Adipocyte (in vitro differentiated cells): Measurements from ENCODE around the gene CUBN.
"Not testable (repeated sequence)": the region's sequence is repeated elsewhere in the genome, so short reads cannot be mapped to it uniquely, and the experiment has no call there.

Experiments
- DNase-seq: peaks from one replicate; pipeline ENCODE4 v3.0.0-alpha.2; 2015; ENCODE audit warnings: low read depth
- H3K27me3 ChIP-seq: replicated peaks from 2 replicates; pipeline ENCODE4 v1.7.0; 2013; ENCODE audit warnings: mild to moderate bottlenecking, low read length, moderate library complexity; ENCODE audit not compliant: control insufficient read depth, insufficient read depth
- H3K36me3 ChIP-seq: 2 replicates; pipeline ENCODE4 v1.7.0; 2013; ENCODE audit warnings: low read length, mild to moderate bottlenecking, moderate library complexity; ENCODE audit not compliant: control insufficient read depth, insufficient read depth, severe bottlenecking
- H3K4me1 ChIP-seq: 2 replicates; pipeline ENCODE4 v1.7.0; 2013; ENCODE audit warnings: mild to moderate bottlenecking, low read length, moderate library complexity; ENCODE audit not compliant: control insufficient read depth, insufficient read depth
- H3K4me3 ChIP-seq: 2 replicates; pipeline ENCODE4 v1.7.0; 2013; ENCODE audit warnings: mild to moderate bottlenecking, low read length, moderate library complexity
- H3K9ac ChIP-seq: 2 replicates; pipeline ENCODE4 v1.7.0; 2013; ENCODE audit warnings: mild to moderate bottlenecking, low read length, moderate library complexity
- H3K9me3 ChIP-seq: 2 replicates; pipeline ENCODE4 v1.7.0; 2013; ENCODE audit warnings: mild to moderate bottlenecking, low read length, moderate library complexity; ENCODE audit not compliant: control insufficient read depth

CUBN gene

DNA sequence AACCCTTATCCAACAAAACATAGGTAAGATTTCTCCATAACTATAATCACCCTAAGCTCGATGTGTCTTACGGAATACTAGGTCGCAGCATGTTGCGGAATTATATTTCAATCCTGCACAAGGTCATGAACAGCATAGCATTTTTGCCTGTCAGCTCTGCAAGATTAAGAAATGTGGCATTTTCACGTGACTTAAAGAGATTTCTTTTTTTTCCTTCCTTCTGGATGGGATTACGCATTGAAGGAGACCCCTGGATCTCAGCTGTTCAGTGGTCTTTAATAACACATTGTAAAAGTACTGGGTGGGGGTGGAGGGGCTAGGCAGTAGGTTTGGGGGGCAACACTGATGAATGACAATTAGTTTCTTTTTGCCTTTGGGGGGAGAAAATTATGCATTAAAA is 106.7 kb downstream of the CUBN start:
- H3K36me3 ChIP-seq = no peaks in the 10 kb centered on the region
- peak overlapping the region; percentile 79 for H3K9ac ChIP-seq
- no peaks in the 10 kb centered on the region for H3K27me3 ChIP-seq
- H3K4me3 ChIP-seq = peak overlapping the region; percentile 75
- H3K4me1 ChIP-seq = peaks cover 56% of the 10 kb centered on the region
- no peak for DNase-seq
- no peaks in the 10 kb centered on the region for H3K9me3 ChIP-seq

DNA sequence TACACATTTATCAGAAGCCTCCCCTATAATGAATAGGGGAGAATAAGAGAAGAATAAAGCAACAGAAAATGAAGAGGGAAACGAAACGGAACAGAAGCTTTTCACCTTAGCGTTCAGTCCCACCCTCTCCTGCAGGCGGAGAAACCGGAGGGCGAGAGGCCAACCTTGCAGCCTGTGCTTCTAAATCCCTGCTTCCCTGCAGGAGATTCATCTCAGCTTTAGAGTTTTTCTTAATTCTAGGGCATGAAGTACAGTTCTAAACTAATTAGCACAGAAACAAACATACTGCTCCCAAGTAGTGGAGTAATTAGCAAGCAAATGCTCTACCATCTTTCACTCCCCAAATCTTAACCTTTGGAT is 107.2 kb downstream of the CUBN start:
- peaks cover 56% of the 10 kb centered on the region for H3K4me1 ChIP-seq
- peak overlapping the region; percentile 79 for H3K9ac ChIP-seq
- peak overlapping the region; percentile 75 for H3K4me3 ChIP-seq
- no peak for DNase-seq
- H3K36me3 ChIP-seq = no peaks in the 10 kb centered on the region
- no peaks in the 10 kb centered on the region for H3K27me3 ChIP-seq
- H3K9me3 ChIP-seq = no peaks in the 10 kb centered on the region

DNA sequence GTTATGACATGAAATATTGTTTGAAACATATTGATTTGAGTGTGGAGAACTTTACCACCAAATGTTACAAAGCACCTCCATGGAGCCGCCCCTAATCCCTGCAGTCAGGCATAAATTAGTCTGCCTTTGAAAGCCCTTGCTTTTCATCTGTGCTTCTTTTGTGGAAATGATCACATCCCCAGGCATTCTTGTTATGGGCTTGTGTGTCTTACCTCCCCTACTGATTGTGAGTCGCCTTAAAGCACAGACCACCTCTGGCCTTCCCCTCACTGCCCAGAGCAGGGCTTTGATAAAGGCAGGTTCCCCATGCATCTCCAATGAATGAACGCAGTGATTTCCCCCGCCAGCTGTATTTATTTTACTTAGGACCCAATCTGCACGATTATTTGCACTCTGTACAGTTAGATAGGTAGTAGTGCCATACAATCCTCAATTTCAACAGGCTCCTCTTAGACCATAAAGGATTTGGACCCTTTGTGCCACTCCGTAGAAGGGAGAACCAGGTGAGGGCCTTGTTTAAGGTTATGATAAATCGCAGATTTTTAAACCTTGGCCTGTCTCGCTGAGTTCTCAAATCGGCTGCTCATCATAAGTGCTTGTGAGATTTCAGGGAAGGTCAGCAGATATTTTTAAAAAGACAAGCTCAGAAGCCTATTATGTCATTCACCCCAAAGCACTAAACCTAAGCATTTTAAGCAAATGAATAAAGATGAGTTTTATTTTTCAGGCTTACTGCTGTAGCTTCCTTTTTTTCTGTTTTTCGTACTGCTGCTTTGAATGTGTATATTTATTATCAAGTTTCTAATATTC is 107.8 kb downstream of the CUBN start:
- Histone ChIP-seq H3K9me3 (no peaks in the 10 kb centered on the region), H3K9ac (peak overlapping the region; percentile 79), H3K4me3 (peak overlapping the region; percentile 75), H3K27me3 (no peaks in the 10 kb centered on the region), H3K4me1 (peaks cover 50% of the 10 kb centered on the region), H3K36me3 (no peaks in the 10 kb centered on the region)
- DNase-seq = no peak

DNA sequence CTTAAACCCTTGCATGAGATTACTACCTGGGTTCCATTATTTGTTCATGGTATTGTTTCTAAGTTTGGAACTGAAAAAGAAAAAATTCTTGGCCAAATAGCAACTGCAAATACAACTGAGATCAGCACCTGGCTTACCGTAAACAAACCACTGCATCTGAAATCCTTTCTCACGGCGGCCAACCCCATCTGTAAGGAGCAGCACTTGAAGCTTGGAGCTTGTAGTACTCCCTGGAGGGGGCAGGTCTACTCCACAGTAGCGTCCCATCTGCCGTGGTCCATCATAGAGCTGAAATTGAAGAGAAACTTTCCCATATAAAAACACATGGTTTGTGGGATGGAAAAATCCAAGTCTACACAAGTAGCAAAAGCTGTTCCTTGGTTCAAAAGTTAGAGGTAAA is 109.9 kb downstream of the CUBN start:
- Histone ChIP-seq H3K27me3 (no peaks in the 10 kb centered on the region), H3K9ac (no peak overlapping the region), H3K9me3 (no peaks in the 10 kb centered on the region), H3K4me1 (peaks cover 29% of the 10 kb centered on the region), H3K4me3 (no peak overlapping the region), H3K36me3 (no peaks in the 10 kb centered on the region)
- DNase-seq = no peak

DNA sequence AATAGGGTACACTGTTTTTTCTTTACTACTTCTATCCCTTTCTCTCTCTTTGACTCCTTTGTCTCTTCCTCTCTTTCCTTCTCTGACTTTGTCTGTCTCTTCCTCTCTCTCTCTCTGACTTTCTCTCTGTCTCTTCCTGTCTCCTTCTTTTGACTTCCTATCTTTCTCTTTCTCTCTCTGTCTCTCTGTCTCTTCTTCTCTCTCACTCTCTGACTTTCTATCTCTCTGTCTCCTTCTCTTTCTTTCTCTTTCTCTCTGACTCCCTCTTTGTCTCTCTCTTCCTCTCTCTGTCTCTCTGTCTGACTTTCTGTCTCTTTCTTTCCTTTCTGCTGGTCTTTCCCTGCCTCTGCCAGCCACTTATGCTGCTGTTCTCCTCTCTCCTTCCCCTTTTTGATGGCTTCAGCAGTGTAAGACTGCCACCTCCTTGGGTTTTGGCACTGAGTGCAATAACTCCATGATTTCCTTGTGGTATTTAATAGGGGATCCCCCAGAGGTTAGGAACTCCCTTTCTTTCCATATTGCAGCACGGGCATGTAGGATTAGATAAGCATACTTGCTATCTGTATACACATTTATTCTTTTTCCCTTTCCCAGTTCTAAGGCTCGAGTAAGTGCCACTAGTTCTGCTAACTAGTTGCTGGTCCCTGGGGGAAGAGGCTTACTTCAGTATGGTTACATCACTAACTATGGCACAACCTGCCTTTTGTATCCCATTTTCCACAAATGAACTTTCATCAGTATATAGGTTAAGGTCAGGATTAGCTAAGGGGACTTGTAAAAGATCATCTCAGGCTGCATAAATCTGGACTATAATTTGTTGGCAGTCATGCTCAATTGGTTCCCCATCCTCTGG is 116.3 kb downstream of the CUBN start:
- not testable (repeated sequence) for H3K36me3 ChIP-seq, H3K9me3 ChIP-seq, DNase-seq, H3K27me3 ChIP-seq, H3K4me3 ChIP-seq, H3K9ac ChIP-seq
- H3K4me1 ChIP-seq = peaks cover 26% of the 10 kb centered on the region

DNA sequence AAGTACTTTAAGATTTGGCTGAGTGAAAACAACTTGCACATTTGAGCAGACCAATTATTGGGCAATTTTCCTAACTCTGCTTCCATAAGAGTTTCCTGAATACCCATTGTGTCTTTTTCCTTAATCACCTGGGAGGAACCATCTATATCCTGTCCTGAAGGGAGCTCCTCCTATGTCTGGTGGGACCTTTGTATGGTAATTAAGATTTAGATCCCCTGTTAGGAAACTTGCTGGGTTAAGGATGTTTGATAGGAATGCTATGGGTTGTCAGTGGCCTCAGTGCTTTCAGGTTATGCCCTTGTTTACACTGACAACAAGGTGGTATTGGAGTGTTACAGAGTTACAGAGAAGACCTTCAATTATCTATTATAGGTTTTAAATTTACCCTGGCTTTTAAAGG is 116.9 kb downstream of the CUBN start:
- not testable (repeated sequence) for H3K9ac ChIP-seq, H3K4me3 ChIP-seq, H3K27me3 ChIP-seq, DNase-seq, H3K36me3 ChIP-seq, H3K9me3 ChIP-seq
- H3K4me1 ChIP-seq = peaks cover 33% of the 10 kb centered on the region

DNA sequence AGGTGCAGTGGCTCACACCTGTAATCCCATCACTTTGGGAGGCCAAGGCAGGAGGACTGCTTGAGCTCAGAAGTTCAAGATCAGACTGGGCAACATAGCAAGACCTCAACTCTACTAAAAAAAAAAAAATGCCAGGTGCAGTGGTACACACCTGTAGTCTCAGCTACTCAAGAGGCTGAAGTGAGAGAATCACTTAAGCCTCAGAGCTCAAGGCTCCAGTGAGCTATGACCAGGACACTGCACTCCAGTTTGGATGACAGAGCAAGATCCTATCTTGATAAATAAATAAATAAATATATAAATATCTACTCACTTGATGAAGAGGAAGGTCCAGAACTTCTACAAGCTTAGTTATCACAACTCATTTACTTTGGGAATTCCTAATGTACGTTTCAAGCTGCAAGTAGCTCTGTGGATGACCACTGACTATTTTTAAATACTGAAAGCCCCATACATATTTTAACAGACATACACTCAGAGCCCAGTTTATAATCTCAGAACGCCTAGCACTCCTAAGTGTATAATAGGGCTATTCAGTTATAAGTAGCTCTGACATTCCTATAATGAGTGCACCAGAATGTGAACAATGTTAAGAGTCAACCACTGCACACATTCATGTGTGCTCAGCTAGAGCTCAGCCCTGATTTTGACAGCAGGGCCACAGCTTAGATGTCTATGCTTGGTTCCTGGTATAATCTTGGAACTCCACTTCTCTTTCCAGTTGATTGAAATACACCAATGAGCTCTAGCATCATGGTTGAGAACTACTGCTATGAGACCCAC is 119.1 kb downstream of the CUBN start:
- Histone ChIP-seq H3K4me1 (peaks cover 45% of the 10 kb centered on the region), H3K27me3 (no peaks in the 10 kb centered on the region), H3K36me3 (no peaks in the 10 kb centered on the region), H3K4me3 (no peak overlapping the region), H3K9ac (no peak overlapping the region), H3K9me3 (no peaks in the 10 kb centered on the region)
- DNase-seq = no peak

DNA sequence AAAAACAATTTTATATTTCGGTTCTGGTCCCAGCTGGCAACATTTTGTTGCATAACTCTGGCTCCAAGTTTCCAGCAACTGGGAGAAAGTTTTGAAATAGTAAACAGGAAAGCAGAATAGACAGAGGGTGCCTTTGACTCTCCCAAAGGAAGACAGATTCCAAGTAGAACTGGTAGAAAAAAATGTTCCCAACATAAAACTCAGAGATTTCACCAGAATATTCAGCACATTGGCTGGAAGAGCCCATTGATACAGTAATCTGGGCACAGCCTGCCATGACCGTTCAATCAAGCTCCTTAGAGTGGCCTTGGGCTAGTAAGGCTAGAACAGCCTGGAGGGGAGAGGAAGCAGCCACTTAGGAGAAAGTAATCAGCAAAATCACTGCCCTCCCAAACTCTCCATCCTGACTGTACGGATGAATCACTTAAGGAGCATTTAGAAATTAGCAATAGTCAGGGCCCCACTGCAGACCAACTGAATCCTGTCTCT is 120.4 kb downstream of the CUBN start:
- Histone ChIP-seq H3K9ac (peak overlapping the region; percentile 71), H3K36me3 (no peaks in the 10 kb centered on the region), H3K4me1 (peaks cover 46% of the 10 kb centered on the region), H3K27me3 (no peaks in the 10 kb centered on the region), H3K9me3 (no peaks in the 10 kb centered on the region), H3K4me3 (peak overlapping the region; percentile 41)
- peak; percentile 73 for DNase-seq

DNA sequence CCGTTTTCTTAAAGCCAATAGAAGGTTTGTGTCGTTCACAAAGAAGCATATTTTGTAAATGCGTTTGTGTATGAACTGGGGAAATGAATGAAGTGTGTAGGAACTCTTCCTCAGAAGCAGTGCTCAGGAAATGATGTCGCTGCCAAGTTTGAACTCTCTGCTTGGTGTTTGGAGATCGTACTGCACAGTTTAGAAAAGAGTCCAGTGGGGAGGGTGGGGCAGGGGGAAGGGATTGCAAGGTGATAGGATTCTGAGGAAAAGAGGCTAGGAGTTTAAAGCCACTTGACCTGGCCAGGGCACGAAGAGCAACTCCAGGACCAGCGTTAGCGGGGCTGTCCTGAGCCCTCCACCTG is 122.2 kb downstream of the CUBN start:
- H3K9ac ChIP-seq = no peak overlapping the region
- peaks cover 62% of the 10 kb centered on the region for H3K4me1 ChIP-seq
- H3K4me3 ChIP-seq = no peak overlapping the region

DNA sequence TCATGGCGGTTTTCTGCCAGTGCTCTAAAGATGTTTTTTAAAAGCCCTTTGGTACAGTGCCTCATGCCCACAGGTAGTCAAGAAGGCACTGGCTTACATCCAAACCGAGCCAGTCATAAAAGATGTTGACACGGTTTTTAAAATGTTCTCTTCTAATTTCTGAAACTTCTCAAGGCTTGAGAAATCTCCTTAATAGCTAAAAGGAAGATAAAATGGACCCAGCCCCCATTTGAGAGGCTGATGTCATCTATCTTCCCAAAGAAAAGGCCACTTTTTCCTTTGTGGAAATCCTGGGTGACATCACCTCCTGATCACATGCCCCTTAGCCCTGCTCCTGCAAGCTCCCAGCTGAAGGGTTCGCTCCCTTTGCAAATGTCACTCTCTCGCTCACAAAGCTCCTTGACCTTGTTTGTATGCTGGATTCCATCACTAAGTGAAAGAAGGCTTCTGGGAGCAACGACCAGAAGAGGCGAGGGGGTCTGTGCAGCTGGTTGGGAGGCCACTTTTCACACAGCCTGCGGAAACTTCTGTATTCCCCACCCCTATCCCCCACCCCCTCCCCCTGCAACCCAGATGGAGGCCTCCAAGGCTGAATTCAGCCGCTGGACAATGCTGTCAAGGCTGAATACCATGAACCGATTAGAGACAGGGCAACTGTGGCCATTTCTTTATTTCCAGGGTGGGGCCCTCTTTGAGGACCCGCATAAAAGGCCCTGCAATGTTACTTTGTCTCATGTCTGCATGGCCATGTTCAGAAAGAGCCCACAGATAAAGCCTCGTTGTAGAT is 122.8 kb downstream of the CUBN start:
- H3K27me3 ChIP-seq = no peaks in the 10 kb centered on the region
- H3K9ac ChIP-seq = no peak overlapping the region
- H3K4me1 ChIP-seq = peaks cover 65% of the 10 kb centered on the region
- DNase-seq = no peak
- no peaks in the 10 kb centered on the region for H3K9me3 ChIP-seq
- H3K36me3 ChIP-seq = no peaks in the 10 kb centered on the region
- no peak overlapping the region for H3K4me3 ChIP-seq

More for the DNA sequence above, 122.2 kb downstream of the CUBN start:
- H3K9me3 ChIP-seq = no peaks in the 10 kb centered on the region
- DNase-seq = no peak
- no peaks in the 10 kb centered on the region for H3K36me3 ChIP-seq
- H3K27me3 ChIP-seq = no peaks in the 10 kb centered on the region
